ENCODE results near the gene JAML.
"Not testable (repeated sequence)": the region's sequence is repeated elsewhere in the genome, so short reads cannot be mapped to it uniquely, and the experiment has no call there.

JAML gene

GRCh38 chr11:118192817-118193216, 32.0 kb downstream of the JAML start:
- not testable (repeated sequence) for FAIRE-seq

GRCh38 chr11:118190942-118191506, 33.8 kb downstream of the JAML start:
- not testable (repeated sequence) for FAIRE-seq

- no peak for FAIRE-seq
These were observed 38.3 kb downstream of the JAML start for GRCh38 chr11:118186346-118187107.

DNA sequence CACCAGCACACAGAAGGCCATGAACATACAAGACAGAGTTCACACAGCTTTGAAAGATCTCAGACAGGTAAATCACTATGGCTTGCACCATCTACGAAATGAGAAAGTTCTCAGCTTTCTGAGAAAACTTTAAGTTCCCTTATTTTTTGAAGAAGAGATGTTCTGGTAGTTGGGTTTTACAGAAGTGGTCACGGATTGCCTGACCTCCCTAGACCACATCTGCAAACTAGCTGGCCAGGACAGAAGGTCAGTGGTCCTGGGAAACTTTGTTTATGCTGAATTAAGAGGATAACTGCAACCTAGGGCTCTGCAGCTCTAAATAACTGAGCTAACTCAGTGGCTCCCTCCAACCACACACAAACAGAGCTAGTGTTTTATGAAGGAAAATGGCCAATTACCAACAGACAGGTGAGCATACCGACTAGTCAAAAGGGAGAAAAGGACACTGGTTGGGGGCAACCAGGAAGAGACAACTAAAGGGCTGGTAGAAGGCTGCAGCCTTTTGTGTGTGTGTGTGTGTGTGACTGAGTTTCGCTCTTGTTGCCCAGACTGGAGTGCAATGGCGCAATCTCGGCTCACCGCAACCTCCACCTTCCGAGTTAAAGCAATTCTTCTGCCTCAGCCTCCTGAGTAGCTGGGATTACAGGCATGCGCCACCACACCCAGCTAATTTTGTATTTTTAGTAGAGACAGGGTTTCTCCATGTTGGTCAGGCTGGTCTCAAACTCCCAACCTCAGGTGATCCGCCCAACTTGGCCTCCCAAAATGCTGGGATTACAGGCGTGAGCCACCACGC, 39.8 kb downstream of the JAML start:
- FAIRE-seq: no peak

DNA sequence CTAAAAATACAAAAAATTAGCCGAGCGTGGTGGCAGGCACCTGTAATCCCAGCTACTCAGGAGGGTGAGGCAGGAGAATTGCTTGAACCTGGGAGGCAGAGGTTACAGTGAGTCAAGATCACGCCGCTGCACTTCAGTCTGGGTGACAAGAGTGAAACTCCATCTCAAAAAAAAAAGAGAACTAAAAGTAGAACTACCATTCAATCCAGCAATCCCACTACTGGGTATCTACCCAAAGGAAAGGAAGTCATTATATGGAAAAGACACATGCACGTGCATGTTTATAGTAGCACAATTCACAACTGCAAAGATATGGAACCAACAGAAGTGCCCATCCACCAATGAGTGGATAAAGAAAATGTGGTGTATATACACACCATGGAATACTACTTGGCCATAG, 41.1 kb downstream of the JAML start:
- not testable (repeated sequence) for FAIRE-seq

DNA sequence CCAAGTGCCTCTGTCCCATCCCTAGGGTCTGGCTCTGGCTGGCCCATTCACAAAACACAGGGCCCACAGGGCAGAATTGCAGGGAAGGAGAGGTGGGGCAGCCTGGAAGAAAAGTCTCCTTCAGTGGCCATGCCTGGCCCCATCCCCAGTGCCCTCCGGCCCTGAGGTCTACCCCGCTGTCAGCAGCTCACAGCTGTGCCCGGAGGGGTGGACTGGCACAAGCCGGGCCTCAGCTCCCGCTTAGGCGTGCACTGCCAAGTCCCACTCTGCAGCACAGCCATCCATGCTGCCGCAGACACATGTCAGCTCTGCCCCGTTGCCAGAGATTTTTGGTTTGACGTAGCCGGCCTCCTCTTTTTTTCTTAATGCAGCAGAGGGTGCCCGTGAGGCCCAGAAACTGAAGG, 44.5 kb downstream of the JAML start:
- FAIRE-seq: no peak

- no peak for FAIRE-seq
These were observed 48.1 kb downstream of the JAML start for GRCh38 chr11:118176778-118177134.

GRCh38 chr11:118175993-118176777, 48.6 kb downstream of the JAML start, which contains the start of gene SCN2B:
SCN2B (minus strand) TSS chr11:118176639; CDS start chr11:118176431, 208 bp downstream.
- no peak for FAIRE-seq

GRCh38 chr11:118175031-118175992, 49.5 kb downstream of the JAML start:
- no peak for FAIRE-seq

- no peak for FAIRE-seq
These were observed 50.7 kb downstream of the JAML start for GRCh38 chr11:118174006-118174567.

DNA sequence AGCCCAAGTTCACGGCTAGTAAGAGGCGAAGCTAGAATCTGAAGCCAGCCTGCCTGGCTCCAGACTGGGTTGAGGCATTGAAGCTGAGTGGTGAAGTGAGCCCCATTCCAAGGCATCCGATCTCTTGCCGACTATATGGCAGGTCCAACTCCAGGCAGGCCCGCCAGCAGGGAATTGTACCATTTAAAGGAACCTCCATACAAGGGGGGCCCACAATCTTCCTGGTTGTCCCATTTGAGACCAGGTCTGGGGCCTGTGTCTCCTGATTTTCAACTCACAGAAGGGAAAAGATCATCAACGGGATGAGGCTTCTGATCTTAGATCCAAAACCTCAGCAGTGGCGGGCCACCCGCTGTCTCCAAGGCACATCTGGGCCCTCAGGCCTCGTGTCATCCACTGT, 52.5 kb downstream of the JAML start:
- no peak for FAIRE-seq

- no peak for FAIRE-seq
These were observed 53.3 kb downstream of the JAML start for GRCh38 chr11:118171269-118172062.

DNA sequence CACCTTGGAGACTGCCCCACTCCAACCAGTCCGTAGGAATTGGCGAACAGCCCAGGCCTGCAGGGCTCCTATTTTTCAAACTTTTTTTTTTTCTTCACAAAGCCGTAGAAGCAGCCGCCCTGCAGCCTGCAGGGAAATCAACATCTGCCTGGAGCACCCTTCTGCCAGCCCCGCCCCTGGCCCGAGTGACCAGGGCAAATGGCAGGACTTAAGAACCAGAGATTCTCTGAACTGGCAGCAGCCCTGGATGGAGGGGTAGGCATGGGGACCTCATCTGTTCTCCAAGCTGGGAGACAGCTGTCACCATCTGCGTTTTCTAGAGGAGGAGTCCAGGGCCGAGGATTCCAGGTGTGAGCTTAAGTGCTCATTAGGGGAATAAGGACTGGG, 53.9 kb downstream of the JAML start:
- FAIRE-seq: no peak

- no peak for FAIRE-seq
These were observed 54.6 kb downstream of the JAML start for GRCh38 chr11:118170231-118170630.

DNA sequence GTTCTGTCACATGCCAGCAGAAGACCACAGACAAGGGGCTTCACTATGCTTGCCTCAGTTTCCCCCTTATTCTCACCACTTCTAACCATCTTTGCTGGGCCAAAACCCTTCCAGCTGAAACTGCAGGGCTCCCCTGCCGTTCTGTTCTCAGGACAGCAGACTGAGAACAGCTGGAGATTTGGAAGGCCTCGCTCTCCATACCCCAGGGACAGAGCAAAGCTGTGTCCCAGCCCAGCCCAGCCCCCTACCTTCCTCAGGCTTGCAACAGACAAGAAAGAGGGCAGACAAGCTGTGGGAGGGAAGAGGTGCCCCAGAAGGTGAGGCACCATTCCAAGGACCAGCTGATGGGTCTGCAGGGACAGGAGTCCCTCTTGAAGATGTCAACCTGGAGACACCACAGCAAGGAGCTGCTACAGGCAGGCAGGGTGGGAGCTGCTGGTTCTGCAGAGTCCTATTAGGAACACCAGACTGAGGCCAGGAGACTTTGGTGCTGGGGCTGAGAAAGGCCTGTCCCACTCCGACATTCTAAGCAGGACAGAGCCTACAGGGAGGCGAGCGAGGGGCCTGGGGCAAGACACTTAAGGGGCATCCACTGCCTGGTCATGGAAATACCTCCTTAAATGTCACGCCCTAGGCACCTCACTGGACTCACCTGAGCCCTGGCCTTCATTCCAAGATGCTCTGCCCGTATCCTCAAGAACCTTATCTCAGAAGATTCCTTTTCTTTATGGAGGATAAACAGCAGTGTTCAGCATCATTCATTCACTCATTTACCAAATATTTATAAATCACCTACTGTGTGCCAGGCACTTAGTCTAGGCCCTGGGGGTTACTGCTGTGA, 55.3 kb downstream of the JAML start:
- FAIRE-seq: no peak

DNA sequence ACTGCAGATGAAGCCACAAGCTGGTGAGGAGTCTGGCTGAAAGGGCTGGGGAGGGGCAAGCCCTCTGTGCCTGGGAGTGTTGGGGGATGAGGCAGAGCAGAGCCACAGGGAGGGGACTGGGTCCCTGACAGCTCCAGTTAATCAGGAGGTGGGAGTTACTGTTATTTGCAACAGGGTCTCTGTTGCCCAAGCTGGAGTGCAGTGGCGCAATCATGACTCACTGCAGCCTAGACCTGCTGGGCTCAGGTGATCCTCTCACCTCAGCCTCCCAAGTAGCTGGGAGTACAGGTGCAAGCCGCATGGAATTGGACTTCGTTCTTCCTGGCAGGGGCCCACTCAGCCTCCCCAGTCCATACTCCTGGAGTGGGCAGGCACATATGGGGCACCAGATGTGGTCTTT, 56.1 kb downstream of the JAML start:
- FAIRE-seq: no peak

GRCh38 chr11:118168316-118168715, 56.5 kb downstream of the JAML start:
- no peak for FAIRE-seq

- FAIRE-seq: no peak
These were observed 56.9 kb downstream of the JAML start for GRCh38 chr11:118167906-118168305.

GRCh38 chr11:118167253-118167652, 57.6 kb downstream of the JAML start:
- no peak for FAIRE-seq

- no peak for FAIRE-seq
These were observed 58.2 kb downstream of the JAML start for GRCh38 chr11:118166641-118167040.

Data from colon (tissue), 2 donors.